HG03045 (cell line): ENCODE results near the gene ANKS4B.
"Not testable (repeated sequence)": the region's sequence is repeated elsewhere in the genome, so short reads cannot be mapped to it uniquely, and the experiment has no call there.

ENCODE experiments used
- ATAC-seq: cut with Tn5 transposase; IDR thresholded peaks from one replicate; pipeline ENCODE4 v1.9.1; 2021; ENCODE audit warnings: mild to moderate bottlenecking, moderate library complexity; ENCODE audit not compliant: unreplicated experiment

ANKS4B gene

GRCh38 chr16:21285314-21285713 lies 51.8 kb downstream of the ANKS4B start:
- ATAC-seq = no peak

GRCh38 chr16:21289789-21290188 lies 56.3 kb downstream of the ANKS4B start:
- not testable (repeated sequence) for ATAC-seq

GRCh38 chr16:21300309-21301167 lies 67.0 kb downstream of the ANKS4B start:
- ATAC-seq = peak; percentile 58

- ATAC-seq = peak; percentile 60
These were observed 67.8 kb downstream of the ANKS4B start for GRCh38 chr16:21301168-21301894.

GRCh38 chr16:21301895-21302291 lies 68.4 kb downstream of the ANKS4B start:
- ATAC-seq = no peak

GRCh38 chr16:21302454-21302853 lies 69.0 kb downstream of the ANKS4B start:
- no peak for ATAC-seq

GRCh38 chr16:21302898-21303528 lies 69.5 kb downstream of the ANKS4B start:
- no peak for ATAC-seq
